DMS53 treated with DMSO at 0.1 percent for 48 hours (cell line): ENCODE results near the gene CTH.
"Not testable (repeated sequence)": the region's sequence is repeated elsewhere in the genome, so short reads cannot be mapped to it uniquely, and the experiment has no call there.

Experiments
- DNase-seq: peaks from one replicate; lab custom pipeline; 2025; ENCODE audit not compliant: unreplicated experiment; lab: John Stamatoyannopoulos, UW

CTH gene

DNA sequence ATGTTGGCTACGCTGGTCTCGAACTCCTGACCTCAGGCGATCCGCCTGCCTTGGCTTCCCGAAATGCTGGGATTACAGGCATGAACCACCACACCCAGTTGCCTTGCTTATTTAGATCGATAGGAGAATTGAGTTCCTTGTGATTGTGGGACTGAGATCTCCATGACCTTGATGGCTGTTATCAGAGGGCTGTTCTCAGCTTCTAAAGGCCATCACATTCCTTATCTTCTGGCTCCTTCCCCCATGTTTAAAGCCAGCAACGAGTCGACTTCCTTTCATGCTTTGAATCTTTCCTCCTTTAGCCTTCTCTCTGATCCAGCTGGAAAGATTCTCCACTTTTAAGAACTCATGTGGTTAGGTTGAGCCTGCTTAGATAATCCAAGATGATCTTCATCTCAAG lies 38.0 kb downstream of the CTH start:
- DNase-seq: no peak

DNA sequence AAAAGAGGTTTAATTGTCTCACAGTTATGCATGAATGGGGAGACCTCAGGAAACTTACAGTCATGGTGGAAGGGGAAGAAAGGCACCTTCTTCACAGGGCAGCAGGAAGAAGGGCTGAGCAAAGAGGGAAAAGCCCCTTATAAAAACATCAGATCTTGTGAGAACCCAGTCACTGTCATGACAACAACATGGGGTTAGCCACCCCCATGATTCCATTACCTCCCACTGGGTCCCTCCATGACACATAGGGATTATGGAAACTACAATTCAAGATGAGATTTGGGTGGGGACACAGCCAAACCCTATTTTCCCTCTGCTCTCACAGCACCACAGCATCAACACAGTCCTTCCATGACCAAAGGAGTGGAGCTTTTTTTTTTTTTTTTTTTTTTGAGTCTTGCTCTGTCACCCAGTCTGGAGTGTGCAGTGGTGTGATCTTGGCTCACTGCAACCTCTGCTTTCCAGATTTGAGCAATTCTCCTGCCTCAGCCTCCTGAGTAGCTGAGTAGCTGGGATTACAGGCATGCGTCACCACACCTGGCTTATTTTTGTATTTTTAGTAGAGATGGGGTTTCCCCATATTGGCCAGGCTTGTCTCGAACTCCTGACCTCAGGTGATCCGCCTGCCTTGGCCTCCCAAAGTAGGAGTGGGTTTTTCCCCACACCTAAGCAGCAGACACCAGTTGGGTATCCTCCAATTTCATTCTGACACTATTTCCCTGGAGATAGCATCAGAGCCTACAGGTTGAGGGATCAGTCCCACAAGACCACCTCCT lies 41.3 kb downstream of the CTH start:
- DNase-seq: not testable (repeated sequence)

DNA sequence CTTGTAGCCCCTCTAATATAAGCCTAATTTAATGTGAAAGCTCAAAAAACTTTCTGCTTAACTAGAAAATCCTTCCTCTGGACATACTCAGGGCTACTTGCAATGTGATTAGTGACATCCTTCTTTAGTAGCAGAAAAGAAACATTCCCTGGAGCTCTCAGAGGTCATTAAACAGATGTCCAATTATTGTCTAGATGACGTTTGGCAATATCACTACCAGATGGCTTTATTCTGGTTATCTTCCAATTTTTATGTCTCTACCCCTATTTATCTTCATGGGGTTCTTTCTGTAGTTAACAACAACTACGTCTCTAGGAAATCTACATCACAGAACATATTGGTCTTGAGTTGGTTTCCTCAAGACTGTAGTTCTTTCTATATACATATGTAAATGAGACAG lies 44.2 kb downstream of the CTH start:
- DNase-seq: no peak

DNA sequence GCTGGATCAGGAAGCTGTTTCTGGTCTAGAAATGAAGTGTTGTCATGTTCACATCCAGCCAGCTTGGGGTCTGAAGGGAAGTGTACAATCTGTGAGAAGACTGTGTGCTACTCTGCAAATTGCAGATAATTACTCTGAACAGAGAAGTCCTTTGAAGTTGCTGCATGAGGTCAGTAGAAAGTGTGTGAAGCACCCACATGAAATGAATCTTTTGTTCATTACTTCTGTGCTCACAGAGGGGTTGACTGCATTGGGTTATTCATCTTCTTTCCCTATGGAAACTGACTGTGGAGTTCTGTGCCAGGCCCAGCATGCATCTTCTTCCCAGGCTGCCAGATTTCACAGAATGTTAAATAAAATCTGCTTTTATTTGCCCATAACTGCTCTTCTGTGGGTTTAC lies 47.1 kb downstream of the CTH start:
- DNase-seq: no peak

DNA sequence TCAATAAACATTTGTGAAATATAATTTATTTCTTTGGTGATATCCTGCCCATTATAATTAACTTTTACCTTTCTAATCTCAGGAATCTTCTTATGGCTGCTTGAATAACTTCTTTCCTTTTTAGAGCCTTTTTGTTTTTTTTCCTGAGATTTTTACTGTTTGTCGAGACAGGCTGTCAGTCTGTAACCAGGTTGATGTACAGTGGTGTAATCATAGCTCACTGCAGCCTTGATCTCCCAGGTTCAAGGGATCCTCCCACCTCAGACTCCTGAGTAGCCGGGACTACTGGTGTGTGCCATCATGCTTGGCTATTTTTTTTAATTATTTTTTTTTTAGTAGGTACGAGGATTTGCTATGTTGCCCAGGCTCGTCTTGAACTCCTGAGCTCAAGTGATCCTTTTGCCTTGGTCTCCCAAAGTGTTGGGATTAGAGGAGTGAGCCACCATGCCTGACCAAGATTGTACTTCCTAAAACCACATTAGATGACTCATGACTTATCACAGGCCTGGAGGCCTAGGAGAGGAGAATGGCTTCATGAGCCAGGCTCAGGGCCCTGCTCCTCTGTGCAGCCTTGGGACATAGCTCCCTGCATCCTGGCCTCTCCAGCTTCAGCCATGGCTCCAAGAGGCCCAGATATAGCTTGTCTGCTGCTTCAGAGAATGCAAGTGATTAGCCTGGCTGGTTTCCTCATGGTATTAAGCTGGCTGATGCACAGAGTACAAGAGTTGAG lies 48.6 kb downstream of the CTH start:
- DNase-seq: no peak

DNA sequence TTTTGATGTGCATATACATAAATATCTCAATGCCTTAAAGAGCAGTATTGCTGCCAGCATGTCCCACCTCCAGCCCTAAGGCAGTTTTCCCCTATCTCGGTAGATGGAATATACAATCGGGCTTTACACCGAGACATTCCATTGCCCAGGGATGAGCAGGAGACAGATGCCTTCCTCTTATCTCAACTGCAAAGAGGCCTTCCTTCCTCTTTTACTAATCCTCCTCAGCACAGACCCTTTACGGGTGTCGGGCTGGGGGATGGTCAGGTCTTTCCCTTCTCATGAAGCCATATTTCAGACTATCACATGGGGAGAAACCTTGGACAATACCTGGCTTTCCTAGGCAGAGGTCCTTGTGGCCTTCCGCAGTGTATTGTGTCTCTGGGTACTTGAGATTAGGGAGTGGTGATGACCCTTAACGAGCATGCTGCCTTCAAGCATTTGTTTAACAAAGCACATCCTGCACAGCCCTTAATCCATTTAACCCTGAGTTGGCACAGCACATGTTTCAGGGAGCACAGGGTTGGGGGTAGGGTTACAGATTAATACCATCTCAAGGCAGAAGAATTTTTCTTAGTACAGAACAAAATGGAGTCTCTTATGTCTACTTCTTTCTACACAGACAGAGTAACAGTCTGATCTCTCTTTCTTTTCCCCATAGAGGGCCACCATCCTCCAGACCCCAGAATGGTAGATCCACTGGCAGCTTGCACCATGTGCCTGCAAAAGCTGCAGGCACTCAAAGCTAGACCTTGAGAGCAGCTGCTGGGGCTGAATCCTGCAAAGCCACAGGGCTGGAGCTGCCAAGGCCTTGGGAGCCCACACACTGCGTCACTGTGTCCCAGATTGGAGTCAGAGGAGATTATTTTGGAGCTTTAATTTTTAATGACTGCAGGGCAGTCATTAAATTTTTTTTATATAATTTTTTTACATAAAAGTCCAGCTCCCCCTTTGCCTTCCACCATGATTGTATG lies 50.0 kb downstream of the CTH start:
- DNase-seq: not testable (repeated sequence)

DNA sequence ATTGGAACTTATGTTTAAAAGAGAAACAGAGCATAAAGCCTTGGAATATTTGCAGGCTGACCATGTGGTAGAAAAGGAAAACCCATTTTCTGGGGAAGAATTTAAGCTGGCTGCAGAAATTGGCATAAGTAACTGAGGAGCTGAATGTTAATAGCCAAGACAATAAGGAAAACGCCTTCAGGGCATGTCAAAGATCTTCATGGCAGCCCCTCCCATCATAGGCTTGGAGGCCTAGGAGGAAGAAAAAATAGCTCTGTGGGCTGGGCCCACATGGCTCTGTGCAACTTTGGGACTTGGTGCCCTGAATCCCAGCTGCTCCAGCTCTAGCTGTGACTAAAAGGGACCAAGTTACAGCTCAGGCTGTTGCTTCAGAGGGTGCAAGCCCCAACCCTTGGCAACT lies 51.5 kb downstream of the CTH start:
- no peak for DNase-seq

DNA sequence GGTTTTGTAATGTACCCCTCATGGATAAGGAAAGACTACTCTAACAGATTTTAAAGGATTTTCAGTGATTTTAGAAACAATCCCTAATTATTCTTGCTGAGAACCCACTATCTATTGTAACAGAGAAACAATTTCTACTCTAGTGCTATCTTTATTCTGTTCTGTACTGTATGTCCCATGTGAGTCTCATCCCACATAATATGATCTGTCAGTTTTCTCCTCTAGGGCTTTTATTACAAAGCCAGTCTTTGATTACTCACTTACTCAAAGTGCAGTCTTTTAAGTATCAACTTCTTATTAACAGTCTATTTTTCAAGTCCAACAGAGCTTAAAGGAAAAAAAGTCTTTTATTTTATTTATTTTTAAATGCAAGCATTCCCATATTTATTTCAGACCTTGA lies 54.8 kb downstream of the CTH start:
- DNase-seq: no peak

DNA sequence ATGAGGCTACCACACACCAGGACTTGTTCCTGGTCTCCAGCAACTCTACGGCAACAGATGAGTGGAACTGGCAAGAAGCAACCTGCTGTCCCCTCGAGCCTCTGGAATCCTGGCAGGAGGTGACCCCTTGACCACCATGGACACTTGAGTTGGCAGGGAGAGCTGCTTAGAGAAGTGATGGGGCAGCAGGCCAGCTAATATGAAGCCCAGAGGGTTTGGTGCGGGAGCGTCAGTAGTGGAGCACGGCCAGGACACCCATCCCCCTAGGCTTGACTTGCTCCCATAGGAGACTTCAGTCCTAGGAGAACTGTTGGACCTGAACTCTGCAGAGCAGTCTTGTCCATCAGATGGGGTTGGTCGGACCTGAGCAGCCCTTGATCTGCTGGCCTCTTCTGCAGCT lies 56.5 kb downstream of the CTH start:
- no peak for DNase-seq

DNA sequence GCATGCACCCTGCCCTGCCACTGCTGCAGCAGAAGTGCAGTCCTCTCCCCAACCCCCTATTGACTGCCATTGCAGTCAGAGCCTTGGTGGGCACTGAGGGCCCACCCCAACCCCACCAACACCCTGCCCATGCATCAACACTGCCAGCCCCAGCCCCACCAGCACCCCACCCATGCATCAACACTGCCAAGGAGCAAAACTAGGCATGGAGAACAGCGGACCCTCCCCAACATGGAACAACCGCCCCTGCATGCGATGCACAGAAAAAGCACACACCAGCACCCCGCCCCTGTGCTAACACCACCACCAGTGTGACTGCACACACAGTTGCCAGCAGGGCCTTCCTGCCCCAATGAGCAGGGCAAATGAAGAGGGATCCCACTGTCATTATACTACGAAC lies 57.1 kb downstream of the CTH start:
- DNase-seq: no peak

DNA sequence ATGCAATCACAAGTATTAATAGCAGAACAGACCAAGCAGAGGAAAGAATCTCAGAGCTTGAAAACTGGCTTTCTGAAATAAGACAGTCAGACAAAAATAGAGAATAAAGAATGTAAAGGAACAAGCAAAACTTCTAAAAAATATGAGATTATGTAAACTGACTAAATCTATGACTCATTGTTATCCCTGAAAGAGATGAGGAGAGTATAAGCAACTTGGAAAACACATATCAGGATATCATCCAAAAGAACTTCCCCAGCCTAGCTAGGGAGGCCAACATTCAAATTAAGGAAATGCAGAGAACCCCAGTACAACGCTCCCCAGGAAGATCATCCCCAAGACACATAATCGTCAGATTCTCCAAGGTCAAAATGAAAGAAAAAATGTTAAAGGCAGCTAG lies 58.1 kb downstream of the CTH start:
- DNase-seq: not testable (repeated sequence)

DNA sequence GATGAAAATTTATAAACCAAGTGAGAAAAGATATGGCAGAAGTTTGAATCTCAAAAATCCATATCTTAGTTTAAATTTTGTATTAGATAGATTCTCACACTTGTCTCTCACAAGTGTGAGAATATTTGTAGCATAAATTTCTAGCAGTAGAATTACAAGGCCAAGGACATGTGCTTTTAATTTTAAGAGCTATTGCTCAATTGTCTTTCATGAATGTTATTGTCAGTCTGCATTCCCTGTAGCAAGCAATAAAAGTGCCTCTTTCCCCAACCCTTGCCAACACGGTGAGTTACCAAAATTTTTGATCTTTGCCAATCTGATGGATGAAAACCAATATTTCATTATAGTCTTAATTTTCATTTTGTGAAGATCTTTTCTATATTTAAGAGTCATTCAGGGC lies 64.0 kb downstream of the CTH start:
- no peak for DNase-seq

DNA sequence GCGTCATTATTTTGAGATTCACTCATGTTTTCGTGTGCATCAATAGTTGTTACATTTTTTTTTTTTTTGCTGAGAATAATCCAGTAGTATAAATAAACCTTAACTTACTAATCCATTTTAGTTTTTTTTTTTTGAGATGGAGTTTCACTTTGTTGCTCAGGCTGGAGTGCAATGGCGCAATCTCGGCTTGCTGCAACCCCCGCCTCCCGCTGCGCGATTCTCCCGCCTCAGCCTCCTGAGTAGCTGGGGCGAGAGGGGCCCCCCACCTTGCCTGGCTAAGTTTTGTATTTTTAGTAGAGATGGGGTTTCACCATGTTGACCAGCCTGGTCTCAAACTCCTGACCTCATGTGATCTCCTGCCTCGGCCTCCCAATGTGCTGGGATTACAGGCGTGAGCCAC lies 66.0 kb downstream of the CTH start:
- no peak for DNase-seq

DNA sequence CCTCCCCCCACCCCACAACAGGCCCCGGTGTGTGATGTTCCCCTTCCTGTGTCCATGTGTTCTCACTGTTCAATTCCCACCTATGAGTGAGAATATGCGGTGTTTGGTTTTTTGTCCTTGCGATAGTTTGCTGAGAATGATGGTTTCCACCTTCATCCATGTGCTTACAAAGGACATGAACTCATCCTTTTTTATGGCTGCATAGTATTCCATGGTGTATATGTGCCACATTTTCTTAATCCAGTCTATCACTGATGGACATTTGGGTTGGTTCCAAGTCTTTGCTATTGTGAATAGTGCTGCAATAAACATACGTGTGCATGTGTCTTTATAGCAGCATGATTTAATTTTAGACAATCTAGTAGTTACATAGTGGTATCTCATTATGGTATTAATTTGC lies 66.8 kb downstream of the CTH start:
- not testable (repeated sequence) for DNase-seq

DNA sequence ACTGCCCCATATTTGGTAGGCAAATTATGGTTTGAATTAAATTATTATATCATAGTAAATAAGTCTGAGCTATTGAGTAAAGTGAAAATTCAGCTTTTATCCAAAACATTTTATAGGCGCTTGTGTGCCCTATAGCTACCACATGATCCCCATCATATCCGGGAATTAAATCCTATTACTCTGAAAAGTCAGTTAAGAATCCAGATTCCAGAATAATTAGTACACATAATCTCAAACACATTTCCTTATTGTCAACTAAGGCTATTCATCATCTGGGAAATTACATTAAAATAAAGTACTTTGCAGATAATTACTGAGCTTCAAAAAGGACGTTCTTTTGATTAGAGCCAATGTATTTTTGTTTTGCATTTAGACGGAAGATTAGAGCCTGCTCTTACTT lies 72.3 kb downstream of the CTH start:
- no peak for DNase-seq

DNA sequence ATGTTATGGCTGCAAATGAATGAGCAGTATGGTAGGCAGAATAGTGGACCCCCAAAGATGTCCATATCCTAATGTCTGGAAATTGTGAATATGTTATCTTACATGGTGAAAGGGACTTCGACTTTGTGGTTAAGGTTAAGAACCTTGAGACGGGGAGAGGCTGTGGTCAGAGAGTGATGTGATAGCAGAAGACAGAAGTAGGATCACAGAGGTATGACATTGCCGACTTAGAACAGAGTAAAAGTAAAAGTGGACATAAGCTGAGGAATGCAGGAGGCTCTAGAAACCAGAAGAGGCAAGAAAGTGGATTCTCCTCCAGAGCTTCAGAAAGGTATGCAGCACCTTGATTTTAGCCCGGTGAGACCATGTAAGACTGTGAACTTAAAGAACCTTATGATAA lies 74.6 kb downstream of the CTH start:
- DNase-seq: no peak

DNA sequence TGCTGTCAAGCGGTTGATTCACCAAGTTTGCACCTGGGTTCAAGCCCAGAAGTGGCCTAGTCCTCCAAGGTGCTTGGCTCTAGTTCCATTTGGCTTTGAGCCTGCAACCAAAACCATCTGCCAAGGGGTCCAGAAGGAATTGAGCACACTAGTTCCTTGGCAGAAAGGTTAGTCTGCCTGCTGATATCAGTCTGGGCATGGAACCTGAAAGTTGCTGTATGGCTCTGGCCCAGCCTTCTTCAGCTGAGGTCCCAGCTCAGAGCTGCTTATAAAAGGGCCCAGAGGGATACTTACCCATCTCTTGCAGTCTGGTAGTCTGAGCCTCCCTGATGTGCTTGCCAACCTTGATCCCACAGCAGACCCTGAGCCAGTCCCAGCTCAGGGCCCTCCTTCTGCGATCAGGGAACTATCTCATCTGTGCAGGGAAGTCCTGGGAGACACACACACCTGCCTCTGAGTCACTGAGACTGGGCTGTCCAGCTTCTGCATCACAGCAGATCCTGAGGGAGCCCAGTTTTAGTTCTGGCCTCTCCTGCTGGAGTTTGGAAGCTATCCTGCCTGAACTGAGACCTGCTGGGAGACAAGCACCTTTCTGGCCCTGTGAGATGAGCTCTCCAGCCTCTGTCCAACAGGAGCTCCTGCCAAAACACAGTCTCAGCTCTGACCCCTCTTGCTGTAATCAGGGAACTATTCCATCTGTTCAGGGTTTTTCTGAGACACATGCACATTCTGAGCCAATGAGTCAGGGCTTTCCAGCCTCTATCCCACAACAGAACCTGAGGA lies 75.8 kb downstream of the CTH start:
- DNase-seq: no peak

DNA sequence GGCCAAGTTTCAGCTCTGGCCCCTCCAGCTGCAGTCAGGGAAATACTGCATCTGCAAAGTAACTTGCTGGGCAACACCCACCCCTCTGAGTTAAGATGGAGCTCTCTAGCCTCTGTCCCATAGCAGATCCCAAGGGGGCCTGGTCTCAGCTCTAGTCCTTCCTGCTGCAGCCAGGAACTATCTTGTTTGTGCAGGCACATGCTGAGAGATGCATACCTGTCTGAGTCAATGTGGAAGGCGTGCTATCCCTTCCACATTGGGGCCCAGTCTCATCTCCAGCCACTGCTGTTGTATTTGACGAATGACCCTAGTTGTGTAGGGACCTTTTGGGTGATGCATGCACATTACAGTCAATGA lies 76.4 kb downstream of the CTH start:
- DNase-seq: no peak

DNA sequence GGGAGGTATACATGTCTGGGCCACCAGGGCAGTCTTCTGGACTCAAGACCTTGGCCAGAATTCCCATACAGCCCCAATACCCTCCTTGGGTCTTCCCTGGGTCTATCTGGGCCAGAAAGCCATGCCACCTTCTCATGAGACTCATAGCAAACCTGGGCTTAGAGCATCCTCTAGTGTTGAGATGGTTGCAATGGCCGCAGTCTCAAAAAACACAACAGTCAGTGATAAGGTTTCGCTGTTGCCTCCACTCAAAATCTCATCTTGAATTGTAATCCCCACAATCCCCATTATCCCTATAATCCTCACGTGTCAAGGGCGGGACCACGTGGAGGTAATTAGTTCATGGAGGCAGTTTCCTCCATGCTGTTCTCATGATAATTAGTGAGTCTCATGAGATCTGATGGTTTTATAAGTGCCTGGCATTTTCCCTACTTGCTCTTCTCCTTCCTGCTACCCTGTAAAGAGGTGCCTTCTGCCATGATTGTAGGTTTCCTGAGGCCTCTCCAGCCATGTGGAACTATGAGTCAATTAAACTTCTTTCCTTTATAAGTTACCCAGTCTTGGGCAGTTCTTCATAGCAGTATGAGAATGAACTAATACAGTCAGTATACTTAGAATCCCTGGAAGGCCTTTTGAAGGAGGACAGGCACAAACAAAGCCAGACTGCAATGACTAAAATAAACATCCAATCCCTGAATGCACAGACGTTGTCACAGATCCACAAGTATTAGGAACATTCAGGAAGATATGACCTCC lies 77.0 kb downstream of the CTH start:
- DNase-seq: peak; percentile 49
